Measurements from ENCODE around the gene TUBGCP2.
"Not testable (repeated sequence)": the region's sequence is repeated elsewhere in the genome, so short reads cannot be mapped to it uniquely, and the experiment has no call there.

Gene TUBGCP2

GRCh38 chr10:133245439-133246235 lies 63.0 kb downstream of the TUBGCP2 start:
- no peak for DNase-seq (ENCODE audit: low read depth)

- no peak for DNase-seq (ENCODE audit: low read depth)
These were observed 65.1 kb downstream of the TUBGCP2 start for GRCh38 chr10:133243593-133243992.

GRCh38 chr10:133242611-133243356 lies 65.9 kb downstream of the TUBGCP2 start:
- DNase-seq (ENCODE audit: low read depth), result no peak

GRCh38 chr10:133241501-133242205 lies 67.0 kb downstream of the TUBGCP2 start:
- DNase-seq (ENCODE audit: low read depth), result no peak

GRCh38 chr10:133239990-133240389 lies 68.7 kb downstream of the TUBGCP2 start:
- DNase-seq (ENCODE audit: low read depth), result no peak

- DNase-seq (ENCODE audit: low read depth), result no peak
These were observed 70.2 kb downstream of the TUBGCP2 start for GRCh38 chr10:133238466-133238804.

- DNase-seq (ENCODE audit: low read depth), result no peak
These were observed 70.8 kb downstream of the TUBGCP2 start, which contains the start of gene VENTX for GRCh38 chr10:133237588-133238465. VENTX (plus strand) TSS chr10:133237855; CDS start chr10:133237915, 60 bp downstream.

GRCh38 chr10:133237241-133237587 lies 71.5 kb downstream of the TUBGCP2 start:
- no peak for DNase-seq (ENCODE audit: low read depth)

- DNase-seq (ENCODE audit: low read depth), result no peak
These were observed 72.1 kb downstream of the TUBGCP2 start for GRCh38 chr10:133236401-133237240.

- no peak for DNase-seq (ENCODE audit: low read depth)
These were observed 72.7 kb downstream of the TUBGCP2 start for GRCh38 chr10:133235932-133236331.

- no peak for DNase-seq (ENCODE audit: low read depth)
These were observed 73.3 kb downstream of the TUBGCP2 start for GRCh38 chr10:133235265-133235855.

GRCh38 chr10:133234796-133235195 lies 73.9 kb downstream of the TUBGCP2 start:
- not testable (repeated sequence) for DNase-seq (ENCODE audit: low read depth)

GRCh38 chr10:133231946-133232574 lies 76.6 kb downstream of the TUBGCP2 start:
- DNase-seq (ENCODE audit: low read depth), result no peak

GRCh38 chr10:133231244-133231945 lies 77.3 kb downstream of the TUBGCP2 start:
- DNase-seq (ENCODE audit: low read depth), result no peak

GRCh38 chr10:133230387-133231195 lies 78.1 kb downstream of the TUBGCP2 start:
- DNase-seq (ENCODE audit: low read depth), result no peak

GRCh38 chr10:133230044-133230361 lies 78.7 kb downstream of the TUBGCP2 start, which contains the start of gene UTF1:
UTF1 (plus strand) TSS chr10:133230217; CDS start chr10:133230289, 72 bp downstream.
- no peak for DNase-seq (ENCODE audit: low read depth)

GRCh38 chr10:133229265-133230043 lies 79.2 kb downstream of the TUBGCP2 start:
- DNase-seq (ENCODE audit: low read depth), result no peak
